ES-I3 (cell line): Measurements from ENCODE around the gene PPP2R5D.
"Not testable (repeated sequence)": the region's sequence is repeated elsewhere in the genome, so short reads cannot be mapped to it uniquely, and the experiment has no call there.

Experiments
- H3K36me3 ChIP-seq: 2 replicates; pipeline ENCODE4 v1.6.1; 2013; ENCODE audit warnings: mild to moderate bottlenecking, low read length, control low read depth, moderate library complexity; ENCODE audit not compliant: insufficient read depth
- H3K4me1 ChIP-seq: 2 replicates; pipeline ENCODE4 v1.6.1; 2013; ENCODE audit warnings: mild to moderate bottlenecking, control low read depth, low read length; ENCODE audit not compliant: insufficient read depth
- H3K9ac ChIP-seq: 2 replicates; pipeline ENCODE4 v1.6.1; 2013; ENCODE audit warnings: low read depth, mild to moderate bottlenecking, low read length, moderate library complexity
- H3K9me3 ChIP-seq: 2 replicates; pipeline ENCODE4 v1.6.1; 2013; ENCODE audit warnings: mild to moderate bottlenecking, low read length, moderate library complexity; ENCODE audit not compliant: control insufficient read depth, insufficient read depth

PPP2R5D gene

DNA sequence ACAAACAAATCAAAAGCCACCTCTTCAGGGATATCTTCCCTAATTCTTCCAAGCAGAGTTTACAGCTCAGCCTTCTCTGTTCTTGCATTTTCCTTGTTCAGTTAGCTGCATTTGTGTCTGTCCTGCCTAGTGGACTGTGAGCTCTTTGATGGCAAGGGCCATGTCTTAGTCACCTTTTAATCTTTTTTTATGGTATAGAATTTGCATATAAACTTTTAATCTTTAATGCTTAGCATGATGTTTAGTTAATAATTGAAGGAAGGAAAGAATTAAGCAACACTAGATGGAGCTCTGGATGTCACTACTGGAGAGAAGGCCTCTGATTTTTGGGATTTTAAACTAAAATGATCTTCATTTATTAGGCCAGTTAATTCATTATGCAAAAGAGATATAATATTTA, 12.1 kb downstream of the PPP2R5D start:
- Histone ChIP-seq H3K4me1 (no peaks in the 10 kb centered on the region), H3K9ac (no peak overlapping the region), H3K36me3 (no peaks in the 10 kb centered on the region), H3K9me3 (no peaks in the 10 kb centered on the region)

DNA sequence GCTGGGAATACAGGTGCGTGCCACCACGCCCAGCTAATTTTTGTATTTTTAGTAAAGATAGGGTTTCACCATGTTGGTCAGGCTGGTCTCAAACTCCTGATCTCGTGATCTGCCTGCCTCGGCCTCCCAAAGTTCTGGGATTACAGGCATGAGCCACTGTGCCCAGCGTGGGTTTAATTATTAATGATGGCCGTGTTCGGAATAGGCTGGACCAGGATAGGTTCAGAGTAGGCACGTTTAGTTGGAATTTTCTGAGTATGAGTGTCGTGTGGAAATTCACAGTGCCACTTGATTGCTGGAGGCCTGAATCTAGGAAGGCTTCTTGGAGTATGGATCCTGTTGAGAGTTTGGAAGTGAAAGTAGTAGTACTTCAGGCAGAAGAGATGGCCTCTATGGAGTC, 13.8 kb downstream of the PPP2R5D start:
- not testable (repeated sequence) for H3K4me1 ChIP-seq, H3K9me3 ChIP-seq, H3K36me3 ChIP-seq, H3K9ac ChIP-seq

DNA sequence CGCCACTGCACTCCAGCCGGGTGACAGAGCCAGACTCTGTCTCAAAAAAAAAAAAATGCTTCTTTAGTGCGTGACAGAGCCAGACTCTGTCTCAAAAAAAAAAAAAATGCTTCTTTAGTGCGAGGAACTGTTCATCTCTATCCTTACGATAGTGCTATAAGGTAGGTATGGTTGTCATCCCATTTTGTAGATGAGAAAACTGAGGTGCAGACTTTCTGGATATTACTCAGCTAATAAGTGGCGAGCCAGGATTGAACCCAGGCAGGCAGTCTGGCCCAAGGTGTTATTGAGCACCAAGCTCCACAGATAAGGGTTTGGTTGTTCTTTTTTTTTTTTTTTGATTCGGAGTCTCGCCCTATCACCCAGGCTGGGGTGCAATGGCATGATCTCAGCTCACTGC, 17.5 kb downstream of the PPP2R5D start:
- H3K9me3 ChIP-seq = no peaks in the 10 kb centered on the region
- H3K4me1 ChIP-seq = peaks cover 5% of the 10 kb centered on the region; the same call in 1 of the 2 replicates
- H3K9ac ChIP-seq = no peak overlapping the region
- no peaks in the 10 kb centered on the region for H3K36me3 ChIP-seq

DNA sequence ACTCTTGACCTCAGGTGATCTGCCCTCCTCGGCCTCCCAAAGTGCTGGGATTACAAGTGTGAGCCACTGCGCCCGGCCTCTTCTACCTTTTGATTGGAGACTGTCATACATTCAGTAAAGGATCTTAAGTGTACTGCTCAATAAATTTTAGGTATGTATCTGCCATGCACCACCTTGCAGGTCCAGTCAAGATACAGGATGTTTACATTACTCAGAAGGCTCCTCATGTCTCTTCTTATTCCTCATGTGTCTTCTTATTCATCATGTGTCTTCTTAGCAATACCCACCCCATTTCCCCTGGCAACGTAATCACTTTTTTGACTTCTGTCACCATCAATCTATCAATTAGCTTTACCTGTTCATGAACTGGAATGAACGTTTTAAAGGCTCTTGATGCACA, 21.5 kb downstream of the PPP2R5D start:
- Histone ChIP-seq H3K4me1 (peaks cover 5% of the 10 kb centered on the region; the same call in 1 of the 2 replicates), H3K9ac (no peak overlapping the region), H3K9me3 (no peaks in the 10 kb centered on the region), H3K36me3 (peaks cover 15% of the 10 kb centered on the region)

DNA sequence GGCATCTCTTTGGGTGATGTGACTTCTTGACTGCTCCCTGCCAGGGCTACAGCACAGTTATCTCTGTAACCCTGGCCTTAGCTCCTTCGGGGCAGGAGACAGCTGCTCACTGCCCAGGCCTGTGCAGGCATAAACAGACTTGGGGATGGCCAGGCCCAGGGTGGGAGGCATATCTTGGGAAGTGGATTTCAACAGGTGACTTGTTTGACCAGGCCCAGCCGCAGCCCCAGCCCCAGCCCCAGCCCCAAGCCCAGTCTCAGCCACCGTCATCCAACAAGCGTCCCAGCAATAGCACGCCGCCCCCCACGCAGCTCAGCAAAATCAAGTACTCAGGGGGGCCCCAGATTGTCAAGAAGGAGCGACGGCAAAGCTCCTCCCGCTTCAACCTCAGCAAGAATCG, 21.9 kb downstream of the PPP2R5D start:
- Histone ChIP-seq H3K4me1 (peaks cover 5% of the 10 kb centered on the region; the same call in 1 of the 2 replicates), H3K9ac (no peak overlapping the region), H3K36me3 (peaks cover 15% of the 10 kb centered on the region), H3K9me3 (no peaks in the 10 kb centered on the region)

DNA sequence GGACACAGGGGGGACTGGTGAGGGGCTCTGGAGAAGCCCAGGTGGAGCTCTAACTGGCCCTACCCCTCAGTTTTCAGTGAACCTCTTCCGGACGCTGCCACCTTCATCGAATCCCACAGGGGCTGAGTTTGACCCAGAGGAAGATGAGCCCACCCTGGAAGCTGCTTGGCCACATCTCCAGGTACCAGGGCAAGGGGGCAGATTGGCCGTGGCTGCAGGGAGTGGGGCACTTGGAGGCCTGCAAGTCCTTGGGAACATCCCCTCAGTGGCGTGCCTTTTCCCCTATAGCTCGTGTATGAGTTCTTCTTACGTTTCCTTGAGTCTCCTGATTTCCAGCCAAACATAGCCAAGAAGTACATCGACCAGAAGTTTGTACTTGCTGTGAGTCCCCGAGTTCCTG, 22.8 kb downstream of the PPP2R5D start:
- Histone ChIP-seq H3K4me1 (peaks cover 5% of the 10 kb centered on the region; the same call in 1 of the 2 replicates), H3K9ac (no peak overlapping the region), H3K9me3 (no peaks in the 10 kb centered on the region), H3K36me3 (peaks cover 15% of the 10 kb centered on the region)

DNA sequence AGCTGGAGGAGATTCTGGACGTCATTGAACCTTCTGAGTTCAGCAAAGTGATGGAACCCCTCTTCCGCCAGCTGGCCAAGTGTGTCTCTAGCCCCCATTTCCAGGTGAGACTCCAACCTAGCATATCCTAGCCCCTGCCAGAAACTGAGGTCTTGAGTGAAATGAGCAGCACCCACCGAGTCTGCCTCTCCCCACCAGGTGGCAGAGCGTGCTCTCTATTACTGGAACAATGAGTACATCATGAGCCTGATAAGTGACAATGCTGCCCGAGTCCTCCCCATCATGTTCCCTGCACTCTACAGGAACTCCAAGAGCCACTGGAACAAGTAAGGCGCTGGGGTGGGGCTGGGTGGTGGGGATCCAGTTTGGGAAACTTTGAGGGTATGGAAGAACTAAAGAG, 24.8 kb downstream of the PPP2R5D start:
- H3K36me3 ChIP-seq = peaks cover 15% of the 10 kb centered on the region
- no peak overlapping the region for H3K9ac ChIP-seq
- H3K9me3 ChIP-seq = no peaks in the 10 kb centered on the region
- H3K4me1 ChIP-seq = 0 out of 2 replicates have a peak, but pooled peaks cover 4% of the 10 kb centered on the region

DNA sequence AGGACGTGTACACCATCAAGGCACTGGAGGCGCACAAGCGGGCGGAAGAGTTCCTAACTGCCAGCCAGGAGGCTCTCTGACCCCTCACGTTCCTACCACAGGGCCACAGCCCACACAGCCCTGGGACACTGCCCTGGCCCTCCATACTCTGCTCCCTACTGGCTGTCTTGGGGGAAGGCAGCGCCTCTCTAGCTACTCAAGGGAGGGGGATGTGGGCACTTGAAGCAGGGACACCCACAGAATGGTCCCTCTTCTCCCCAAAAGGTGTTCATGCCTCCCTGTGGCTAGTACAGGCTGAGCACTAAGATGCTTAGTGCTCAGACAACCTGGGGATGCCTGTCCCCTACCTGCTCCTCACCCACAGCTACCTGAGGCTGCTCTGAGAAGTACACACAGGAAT, 26.8 kb downstream of the PPP2R5D start:
- Histone ChIP-seq H3K9me3 (no peaks in the 10 kb centered on the region), H3K4me1 (0 out of 2 replicates have a peak, but pooled peaks cover 4% of the 10 kb centered on the region), H3K36me3 (peaks cover 15% of the 10 kb centered on the region), H3K9ac (no peak overlapping the region)

DNA sequence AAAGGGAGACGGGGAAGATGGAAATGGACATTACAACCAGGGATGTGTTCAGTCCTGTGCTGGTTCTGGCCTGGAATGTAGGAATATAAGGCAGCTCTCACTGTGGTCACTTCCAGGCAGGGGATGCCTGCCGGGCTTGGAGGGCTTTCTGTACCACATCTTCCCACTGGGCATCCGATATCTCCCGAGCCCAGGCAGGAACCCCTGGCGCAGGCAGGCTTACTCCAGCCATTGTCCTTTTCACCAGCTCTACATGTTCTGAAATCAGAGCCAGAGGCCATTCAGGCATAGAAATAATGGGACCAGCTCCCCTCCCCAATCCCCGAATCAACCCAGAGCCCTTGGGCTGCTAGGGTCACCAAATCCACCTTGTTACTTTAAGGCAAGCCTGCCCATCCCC, 28.0 kb downstream of the PPP2R5D start:
- H3K9me3 ChIP-seq = no peaks in the 10 kb centered on the region
- peaks cover 15% of the 10 kb centered on the region for H3K36me3 ChIP-seq
- H3K9ac ChIP-seq = no peak overlapping the region
- 0 out of 2 replicates have a peak, but pooled peaks cover 4% of the 10 kb centered on the region for H3K4me1 ChIP-seq

DNA sequence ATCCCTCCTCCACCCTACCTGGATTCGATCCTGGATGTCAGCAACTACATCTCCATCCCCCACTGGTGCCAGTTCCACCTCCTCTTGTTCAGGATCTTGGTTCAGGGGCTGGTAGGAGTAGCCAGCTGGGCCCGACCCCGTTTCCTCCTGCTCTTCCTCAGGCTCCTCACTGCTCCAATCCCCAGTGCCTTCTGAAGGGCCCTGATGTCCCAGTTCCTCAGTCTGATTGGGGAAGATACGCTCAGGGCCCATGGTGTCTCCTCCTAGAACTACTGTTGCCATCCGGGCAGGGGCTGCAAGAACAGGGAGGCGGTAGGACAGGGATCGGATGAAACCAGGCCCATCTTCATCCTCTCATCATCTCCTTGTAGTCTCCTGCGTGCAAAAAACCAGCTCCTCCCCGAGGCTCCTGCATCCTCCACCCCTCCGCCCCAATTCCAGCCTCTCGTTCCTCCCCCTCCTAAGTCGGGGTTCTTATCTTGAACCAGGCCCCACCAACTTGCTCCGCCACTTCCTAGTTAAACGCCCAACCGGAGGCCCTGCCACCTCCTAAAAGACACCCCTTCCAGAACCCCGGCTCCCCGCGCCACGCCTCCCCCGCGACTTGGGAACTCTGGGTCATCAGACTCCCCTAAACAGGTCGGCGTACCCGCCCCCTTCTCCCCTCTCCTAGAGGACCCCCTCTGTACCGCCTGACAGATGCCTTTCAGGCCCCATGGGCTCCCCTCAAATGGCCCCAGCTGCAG, 28.9 kb downstream of the PPP2R5D start:
- H3K9me3 ChIP-seq = no peaks in the 10 kb centered on the region
- 0 out of 2 replicates have a peak, but pooled peaks cover 4% of the 10 kb centered on the region for H3K4me1 ChIP-seq
- H3K36me3 ChIP-seq = peaks cover 13% of the 10 kb centered on the region
- H3K9ac ChIP-seq = peak overlapping the region; percentile 69

DNA sequence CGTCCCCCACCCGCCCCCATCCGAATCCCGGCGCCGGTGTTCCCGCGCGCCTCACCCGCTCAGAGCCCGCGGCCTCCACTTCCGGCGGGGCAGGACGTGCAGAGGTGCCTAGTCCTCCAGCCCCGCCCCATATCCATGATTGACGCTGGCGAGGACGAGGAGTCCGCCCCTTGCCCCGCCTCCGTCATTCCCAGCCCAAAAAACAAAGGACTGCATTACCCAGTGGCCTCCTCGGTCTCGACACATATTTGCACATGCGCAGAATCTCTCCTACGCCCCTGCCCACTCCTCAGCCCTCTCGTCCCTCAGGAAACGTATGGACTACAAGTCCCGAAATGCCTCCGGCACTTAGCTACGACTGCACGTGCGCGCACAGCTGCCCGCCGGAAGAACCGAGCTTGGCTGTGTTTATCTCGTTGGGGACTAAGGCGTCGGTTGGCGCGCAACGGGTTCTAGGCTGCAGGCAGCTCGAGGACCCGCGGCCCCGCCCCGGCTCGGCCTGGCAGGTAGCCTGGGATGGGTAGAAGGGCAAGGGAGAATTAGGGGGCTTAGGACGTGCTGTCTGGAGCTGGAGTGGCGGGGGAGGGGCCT, 29.6 kb downstream of the PPP2R5D start, which contains the start of the genes KLHDC3 and MEA1:
TSS of gene KLHDC3 (plus strand) at position 407 of the 591 bp plus-strand sequence. CDS start 2,944 bp downstream, outside the sequence.
TSS of gene MEA1 (minus strand) at position 104 of the 591 bp plus-strand sequence. CDS start 133 bp downstream, outside the sequence.
- Histone ChIP-seq H3K36me3 (peaks cover 11% of the 10 kb centered on the region; the same call in 1 of the 2 replicates), H3K4me1 (0 out of 2 replicates have a peak, but pooled peaks cover 4% of the 10 kb centered on the region)

DNA sequence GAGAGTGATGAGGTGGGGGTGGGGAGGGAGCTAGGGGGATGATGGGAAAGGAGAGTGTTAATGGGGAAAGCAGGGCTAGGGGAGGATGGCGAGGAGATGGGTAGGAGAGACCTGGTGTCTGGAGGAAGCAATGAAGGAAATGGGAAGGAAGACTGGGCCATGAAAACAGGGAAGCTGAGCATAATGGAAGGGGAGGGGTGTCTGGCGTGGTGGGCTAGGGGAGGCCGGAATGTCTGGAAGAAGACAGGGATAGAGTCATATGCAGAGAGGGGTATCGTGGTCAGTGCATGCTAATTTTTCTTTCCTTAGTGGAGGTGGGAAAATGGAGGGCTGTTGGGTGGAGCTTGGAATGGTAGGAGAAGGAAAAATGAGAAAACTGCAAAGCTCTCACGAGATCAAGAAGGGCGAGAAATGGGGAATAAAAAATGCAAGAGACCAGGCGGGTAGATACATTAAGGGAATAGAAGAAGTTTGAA, 30.1 kb downstream of the PPP2R5D start:
- H3K9ac ChIP-seq = peak overlapping the region; percentile 72
- 0 out of 2 replicates have a peak, but pooled peaks cover 4% of the 10 kb centered on the region for H3K4me1 ChIP-seq
- no peaks in the 10 kb centered on the region for H3K9me3 ChIP-seq
- H3K36me3 ChIP-seq = peaks cover 9% of the 10 kb centered on the region; the same call in 1 of the 2 replicates

More for the DNA sequence above, 29.6 kb downstream of the PPP2R5D start, which contains the start of the genes KLHDC3 and MEA1:
- peak within 1 kb of the TSS; percentile 72 for H3K9ac ChIP-seq
- H3K9me3 ChIP-seq = no peaks in the 10 kb centered on the region

DNA sequence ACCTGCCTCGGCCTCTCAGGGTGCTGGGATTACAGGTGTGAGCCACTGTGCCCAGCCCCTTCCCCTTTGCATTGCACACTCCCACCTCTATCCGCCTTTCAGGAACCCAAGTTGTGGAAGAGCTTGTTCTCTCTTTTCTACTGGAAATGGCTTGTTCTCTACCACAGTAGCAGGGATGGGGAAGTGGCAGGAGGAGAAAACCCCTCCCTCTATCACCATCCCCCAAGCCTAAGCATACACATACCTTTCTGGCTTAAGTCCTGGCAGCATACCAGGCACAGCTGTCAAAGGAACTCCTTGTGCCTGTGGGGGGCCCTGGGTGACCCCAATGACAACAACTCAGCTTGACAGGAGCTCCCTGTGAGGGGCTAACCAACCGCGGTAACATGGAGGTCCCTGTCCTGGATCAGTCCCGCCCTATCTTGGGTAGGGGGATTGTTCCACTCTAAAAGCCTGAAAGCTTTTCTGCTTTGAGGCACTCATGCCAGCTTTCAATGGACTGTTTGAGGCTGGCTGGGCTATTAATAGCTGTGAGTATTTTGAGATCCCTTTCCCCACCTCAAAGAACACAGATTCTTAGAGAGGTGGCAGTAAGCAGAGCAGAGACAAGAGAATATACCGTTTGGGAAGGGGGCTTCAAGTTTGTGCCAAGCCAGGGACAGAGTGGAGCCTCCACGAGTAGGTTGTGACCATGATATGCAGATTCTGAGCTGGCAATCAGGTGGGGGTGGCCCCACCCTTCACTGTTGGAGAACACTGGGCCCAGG, 32.0 kb downstream of the PPP2R5D start:
- H3K36me3 ChIP-seq = peaks cover 5% of the 10 kb centered on the region; the same call in 1 of the 2 replicates
- H3K9ac ChIP-seq = no peak overlapping the region
- no peaks in the 10 kb centered on the region for H3K9me3 ChIP-seq
- H3K4me1 ChIP-seq = 0 out of 2 replicates have a peak, but pooled peaks cover 4% of the 10 kb centered on the region

DNA sequence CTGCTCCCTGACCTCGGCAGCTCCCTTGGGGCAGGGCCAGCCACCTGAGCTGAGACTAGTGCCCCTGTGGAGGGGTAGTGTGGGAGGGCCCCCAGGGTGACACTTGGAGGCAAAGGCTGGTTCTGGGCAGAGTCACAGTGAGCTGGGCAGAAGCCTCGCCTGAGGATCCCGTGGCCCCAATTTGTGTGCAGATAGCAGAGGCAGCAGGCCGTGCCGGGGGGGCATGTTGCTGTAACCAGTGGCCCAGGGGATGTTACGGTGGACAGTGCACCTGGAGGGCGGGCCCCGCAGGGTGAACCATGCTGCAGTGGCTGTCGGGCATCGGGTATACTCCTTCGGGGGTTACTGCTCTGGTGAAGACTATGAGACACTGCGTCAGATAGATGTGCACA, 32.6 kb downstream of the PPP2R5D start:
- H3K36me3 ChIP-seq = peaks cover 5% of the 10 kb centered on the region; the same call in 1 of the 2 replicates
- H3K9ac ChIP-seq = no peak overlapping the region
- H3K9me3 ChIP-seq = no peaks in the 10 kb centered on the region
- 0 out of 2 replicates have a peak, but pooled peaks cover 4% of the 10 kb centered on the region for H3K4me1 ChIP-seq
